NCI-H187 treated with DMSO at 0.1 percent for 48 hours (cell line): ENCODE data around the gene RTP1.
"Not testable (repeated sequence)": the region's sequence is repeated elsewhere in the genome, so short reads cannot be mapped to it uniquely, and the experiment has no call there.

Experiments
- DNase-seq: peaks from one replicate; lab custom pipeline; 2025; lab: John Stamatoyannopoulos, UW

RTP1 gene

DNA sequence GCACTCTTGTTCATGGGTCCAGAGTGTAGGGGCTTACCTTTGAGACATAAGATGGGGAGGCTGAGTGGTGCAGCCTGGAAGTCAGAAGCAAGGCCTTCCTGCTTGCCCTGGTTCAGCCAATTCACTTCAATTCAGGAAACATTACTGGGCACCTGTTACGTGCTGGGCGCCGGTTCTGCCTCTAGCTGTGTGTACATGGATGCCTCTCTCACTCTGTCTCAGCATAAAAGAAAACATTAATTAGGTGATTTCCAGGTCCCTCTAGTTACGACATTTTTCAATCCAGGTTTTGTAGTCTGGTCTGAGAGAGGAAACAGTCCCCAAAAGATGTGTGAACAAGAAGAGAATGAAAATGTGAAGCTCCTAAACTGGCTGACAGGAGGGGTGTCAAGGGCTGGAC, 1.2 kb downstream of the RTP1 start:
- DNase-seq, result no peak

DNA sequence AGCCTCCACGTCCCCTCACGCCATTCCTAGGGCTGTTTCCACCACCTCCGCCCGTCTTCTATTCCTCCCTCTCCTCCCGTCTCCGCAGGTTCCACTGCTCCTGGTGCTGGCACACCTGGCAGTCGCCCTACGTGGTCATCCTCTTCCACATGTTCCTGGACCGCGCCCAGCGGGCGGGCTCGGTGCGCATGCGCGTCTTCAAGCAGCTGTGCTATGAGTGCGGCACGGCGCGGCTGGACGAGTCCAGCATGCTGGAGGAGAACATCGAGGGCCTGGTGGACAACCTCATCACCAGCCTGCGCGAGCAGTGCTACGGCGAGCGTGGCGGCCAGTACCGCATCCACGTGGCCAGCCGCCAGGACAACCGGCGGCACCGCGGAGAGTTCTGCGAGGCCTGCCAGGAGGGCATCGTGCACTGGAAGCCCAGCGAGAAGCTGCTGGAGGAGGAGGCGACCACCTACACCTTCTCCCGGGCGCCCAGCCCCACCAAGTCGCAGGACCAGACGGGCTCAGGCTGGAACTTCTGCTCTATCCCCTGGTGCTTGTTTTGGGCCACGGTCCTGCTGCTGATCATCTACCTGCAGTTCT, 2.3 kb downstream of the RTP1 start:
- not testable (repeated sequence) for DNase-seq

DNA sequence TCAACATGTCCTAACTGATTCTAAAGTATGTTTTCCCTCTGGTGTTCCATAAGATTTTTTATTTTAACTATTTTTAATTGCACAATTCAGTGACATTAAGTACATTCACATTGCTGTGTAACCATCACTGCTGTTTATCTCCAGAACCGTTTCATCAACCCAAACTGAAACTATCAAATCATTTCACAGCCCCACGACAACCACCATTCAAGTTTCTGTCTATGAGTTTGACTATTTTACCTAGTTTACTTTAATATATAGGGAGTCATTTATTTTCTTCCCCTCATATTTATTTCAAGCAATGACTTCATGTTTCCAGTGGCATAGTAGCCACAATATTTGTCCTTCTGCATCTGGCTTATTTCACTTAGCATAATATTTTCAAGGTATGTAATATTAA, 8.4 kb downstream of the RTP1 start:
- DNase-seq, result no peak

DNA sequence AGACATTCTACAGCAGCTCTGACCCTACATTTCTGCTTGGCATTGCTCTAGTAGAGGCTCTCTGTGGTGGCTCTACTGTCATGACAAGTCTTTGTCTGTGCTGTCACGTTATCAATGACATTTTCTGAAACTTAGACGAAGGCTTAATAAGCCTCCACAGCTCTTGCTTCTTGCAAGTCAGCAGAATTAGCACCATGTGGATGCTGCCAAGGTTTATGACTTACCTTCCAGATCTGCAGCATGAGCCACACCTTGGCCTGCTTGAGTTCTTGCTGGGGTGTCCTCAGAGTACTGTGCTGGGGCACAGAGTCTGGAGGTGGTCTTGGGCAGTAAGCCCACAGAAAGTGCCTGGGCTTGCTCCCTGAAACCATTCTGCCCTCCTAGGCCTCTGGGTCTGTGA, 9.8 kb downstream of the RTP1 start:
- no peak for DNase-seq

DNA sequence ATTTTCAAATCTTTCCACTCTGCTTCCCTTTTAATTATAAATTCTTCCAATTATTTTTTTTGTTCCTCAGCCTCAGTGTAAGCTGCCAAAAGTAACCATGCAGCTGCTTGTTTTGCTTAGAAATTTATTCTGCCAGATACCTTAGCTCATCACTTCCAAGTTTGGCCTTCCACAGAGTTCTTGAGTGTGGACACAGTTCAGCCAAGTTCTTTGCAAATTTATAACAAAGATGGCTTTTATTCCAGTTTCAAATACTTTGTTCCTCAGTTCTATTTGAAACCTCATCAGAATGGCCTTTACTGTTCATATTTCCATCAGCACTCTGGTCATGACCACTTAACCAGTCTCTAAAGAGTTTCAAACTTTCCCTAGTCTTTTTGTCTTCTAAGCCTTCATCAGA, 10.3 kb downstream of the RTP1 start:
- DNase-seq, result no peak

DNA sequence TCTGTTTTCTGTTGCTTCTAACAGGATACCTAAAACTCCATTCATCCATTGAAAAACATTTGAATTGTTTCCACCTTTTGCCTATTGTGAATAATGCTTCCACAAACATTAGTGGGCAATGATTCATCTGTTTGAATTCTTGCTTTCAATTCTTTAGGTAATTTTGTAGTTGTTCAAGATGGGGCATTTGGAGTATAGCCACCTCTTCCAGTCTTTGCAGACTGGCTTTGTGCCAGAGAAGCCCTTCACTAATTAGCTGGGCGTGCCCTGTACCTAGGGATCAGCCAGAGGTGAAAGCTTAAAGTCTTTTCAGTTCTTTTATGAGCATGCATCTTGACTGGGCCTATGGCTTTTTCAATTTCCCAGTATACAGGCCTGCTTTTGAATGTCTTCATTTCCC, 10.9 kb downstream of the RTP1 start:
- no peak for DNase-seq

DNA sequence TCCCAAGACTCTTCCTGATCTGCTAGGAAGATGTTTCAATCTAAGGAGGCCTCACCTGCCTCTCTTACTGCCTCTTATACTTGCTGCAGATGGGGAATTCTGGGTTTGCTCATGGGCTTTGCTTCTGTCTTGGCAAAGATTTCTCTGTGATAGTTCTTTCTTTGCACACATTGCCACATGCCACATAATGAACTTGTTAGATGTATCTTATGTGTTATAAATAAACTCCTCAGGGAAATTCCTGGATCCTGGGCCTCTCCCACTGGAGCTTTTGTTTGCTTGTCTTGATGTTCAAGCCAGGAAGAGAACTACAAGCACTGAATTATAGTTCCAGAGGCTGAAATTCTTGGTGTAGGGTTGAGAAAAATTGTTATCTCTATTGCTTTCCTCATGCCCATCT, 12.2 kb downstream of the RTP1 start:
- no peak for DNase-seq

DNA sequence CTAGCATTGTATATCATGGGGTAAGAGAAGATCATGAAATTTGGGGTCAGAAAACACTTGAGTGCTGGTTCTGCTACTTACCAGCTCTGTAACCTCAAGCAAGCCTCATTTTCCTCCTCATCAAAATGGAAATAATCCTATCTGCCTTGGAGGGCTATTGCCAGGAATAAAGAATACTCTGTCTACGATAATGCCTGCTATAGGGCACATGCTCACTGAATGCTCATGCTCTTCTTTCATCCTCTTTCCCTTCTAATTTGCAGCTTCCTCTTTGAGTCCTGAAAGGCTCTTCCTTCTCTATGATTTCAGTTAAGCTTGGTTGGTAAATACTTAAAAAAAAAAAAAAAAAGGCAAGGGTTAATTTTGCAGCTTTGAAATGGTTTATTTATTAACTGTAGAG, 12.8 kb downstream of the RTP1 start:
- DNase-seq, result no peak

DNA sequence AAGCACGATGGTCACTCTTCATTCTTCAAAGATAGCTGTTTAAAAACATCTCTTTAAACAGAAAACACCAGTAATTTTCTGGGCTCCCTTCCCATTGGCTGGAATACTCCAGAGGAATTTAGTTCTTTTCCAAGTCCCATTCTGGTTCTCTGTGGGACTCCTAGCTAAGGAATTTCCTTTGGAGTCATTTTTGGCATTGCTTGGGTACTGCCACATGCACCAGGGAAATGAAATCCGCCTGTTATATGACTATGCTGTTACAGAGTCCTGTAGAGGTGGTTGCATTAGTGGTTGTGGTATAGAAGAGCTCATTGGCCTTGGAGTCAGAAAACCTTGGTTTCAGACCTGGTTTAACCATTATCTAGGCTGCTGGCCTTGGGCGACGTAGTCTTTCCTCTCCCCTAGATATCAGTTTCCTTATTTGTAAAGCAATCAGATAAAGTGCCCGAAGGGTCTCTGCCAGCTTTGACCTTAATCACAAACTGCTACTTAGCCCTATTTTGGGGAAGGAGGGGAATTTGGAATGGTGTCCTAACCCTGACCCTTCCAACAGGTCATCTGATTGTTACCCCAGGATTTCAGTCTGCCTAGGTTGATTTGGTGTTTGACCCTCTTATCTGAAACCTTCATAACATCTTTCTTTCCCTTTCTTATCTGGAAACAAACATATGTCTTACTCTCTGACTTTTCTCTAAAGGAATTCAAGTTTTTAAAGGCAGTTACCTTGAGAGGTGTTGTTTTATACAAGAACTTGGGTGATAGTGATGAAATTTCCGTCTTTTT, 13.4 kb downstream of the RTP1 start:
- no peak for DNase-seq

DNA sequence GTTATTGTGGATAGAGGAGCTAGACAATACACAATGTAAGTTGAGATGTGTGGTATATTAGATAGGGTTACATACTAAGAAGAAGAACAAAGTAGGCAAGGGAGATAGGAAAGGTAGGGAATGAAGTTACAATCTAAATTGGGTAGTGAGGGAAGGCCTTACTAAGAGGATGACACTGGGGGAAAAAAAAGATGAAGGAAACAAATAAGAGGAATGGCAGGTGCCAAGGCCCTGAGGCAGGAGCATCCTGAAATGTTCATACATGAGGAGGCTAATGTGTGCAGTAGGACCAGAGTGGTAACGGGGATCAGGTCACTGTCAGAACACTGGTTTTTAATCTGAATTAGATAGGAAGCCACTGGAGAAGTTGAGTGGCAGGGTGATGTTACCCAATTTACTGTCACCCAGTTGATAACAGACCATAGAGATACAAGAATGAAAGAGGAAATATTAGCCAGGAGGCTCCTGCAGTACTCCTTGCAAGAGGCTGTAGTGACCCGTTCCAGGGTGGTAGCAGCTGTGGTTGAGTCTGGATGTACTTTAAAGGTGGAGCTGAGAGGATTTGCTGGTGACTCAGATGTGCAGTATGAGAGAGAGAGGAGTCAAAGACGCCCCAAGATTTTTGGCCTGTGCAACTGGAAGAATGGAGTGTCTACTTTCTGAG, 14.4 kb downstream of the RTP1 start:
- no peak for DNase-seq

DNA sequence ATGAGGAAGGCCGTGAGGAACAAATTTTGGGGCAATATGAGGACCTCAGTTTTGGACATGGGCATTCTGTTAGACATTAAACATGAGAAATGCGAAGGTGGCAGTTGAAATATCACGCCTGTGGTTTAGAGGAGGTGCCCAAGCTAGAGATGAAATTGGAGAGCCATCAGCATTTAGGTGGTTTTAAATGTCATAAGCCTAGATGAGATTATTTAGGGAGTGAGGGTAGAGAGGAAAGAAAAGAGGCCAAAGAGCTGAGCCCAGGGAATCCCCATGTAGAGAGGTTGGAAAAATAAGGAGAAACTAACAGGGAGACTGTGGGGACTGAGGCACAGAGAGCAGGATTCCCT, 14.9 kb downstream of the RTP1 start:
- DNase-seq, result no peak

DNA sequence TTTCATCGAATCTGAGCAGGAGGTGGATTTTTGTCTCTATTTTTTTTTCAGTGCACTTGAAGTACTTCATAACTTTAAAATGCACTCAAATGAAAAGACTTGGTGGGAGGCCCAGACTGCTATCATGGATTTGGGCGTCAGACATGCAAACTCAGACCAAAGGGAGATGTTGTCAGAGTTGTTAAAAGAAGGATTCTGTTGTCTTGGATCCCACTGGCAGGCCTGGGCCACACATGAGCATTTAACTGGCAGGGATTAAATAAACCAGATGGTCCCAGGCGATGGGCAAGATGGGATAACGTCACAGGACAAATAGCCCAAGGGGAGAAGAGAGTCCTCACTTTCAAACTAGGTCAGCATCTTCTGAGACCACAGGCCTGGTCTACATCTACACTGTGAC, 15.4 kb downstream of the RTP1 start:
- DNase-seq, result no peak

DNA sequence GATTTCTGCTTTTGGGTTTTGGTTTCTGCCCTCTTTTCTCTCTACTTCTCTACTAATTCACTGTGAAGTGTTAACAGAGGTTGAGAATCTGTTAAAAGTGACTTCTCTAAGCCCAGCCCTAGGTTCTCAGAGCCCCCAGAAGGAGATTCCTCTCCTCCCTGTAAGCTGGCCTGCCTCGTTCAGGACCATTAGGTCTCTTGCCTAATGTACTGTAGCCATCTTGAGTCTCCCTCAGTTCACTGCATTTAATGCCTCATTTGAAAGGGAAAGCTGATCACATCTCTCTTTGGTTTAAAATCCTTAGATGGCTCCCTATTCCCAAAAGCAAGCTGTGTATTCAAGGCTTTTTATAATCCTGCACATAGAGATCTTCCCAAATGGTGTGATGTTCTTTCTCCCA, 16.3 kb downstream of the RTP1 start:
- DNase-seq, result no peak

DNA sequence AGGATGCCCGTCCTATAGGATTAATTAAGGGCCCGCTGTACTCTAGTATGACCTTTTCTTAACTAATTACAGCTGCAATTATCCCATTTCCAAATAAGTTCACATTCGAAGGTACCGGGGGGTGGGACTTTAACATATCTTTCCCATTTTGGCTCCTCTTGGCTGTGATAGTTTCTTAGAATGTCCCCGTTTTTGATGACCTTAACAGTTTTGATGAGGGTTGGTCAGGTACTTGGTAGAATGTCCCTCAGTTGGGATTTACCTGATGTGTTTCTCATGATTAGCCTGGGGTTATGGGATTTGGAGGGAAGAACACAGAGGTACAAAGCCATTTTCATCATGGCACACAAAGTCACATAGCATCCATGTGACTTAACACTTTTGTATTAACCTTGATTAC, 18.2 kb downstream of the RTP1 start:
- DNase-seq, result no peak

DNA sequence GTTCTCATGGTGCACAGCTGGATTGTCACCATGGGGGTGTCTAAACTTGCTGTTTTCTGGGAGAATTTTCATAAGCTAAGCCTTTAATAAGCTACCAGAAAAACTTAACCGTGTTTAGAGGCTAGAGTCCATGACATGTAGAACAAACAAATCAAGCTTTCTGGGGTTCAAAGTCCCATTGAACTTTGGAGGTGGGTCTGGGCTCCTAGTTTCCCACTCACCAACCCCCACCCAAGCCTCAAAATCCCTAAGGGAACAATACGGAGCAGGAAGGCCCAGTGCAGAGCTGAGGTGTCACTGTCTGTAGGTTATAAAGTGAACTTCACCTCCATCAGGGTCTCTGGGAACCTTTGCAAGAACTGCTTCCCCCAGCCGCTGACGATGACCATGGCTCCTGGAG, 25.5 kb downstream of the RTP1 start:
- no peak for DNase-seq

DNA sequence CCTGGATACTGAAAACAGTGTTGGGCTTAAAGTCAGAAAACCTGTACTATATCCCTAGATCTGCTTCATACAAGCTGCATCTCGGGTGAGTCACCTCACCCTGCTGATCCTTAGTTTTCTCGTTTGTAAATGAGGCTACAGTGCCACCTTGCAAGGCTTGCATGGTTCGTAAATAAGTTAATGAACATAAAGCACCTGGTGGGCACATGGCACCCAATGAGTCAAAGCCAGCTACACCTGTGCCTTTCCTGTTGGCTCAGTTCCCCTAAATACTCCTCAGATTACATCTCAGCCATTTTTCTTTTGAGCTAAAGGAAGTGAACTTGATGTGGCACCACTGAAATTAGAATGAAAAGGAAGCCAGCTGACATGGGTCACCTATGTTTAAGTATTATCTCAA, 26.5 kb downstream of the RTP1 start:
- no peak for DNase-seq

DNA sequence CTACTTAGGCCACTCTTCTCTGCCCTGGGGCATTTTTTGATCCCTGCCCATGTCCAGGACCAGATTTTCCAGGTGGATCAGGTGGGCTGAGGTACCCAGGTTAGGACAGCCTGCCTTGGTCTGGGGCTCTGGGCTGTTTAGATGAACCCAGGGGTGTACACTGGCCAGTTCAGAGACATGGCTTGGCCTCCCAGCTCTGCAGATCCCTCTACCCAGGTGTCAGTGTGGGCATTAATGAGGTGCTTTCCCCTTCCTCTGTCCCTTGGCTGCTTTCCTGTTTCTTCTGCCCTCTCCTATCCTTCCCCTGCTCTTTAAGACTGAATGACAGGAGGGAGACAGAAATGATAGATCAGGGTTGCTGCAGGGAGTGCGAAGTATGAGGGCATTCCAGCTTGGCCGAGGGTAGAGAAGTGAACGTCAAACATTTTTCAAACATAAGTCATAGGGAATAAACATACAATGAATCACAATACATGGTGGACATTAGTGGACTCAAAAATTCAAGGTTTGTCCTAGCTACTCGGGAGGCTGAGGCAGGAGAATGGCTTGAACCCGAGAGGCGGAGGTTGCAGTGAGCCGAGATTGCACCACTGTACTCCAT, 30.5 kb downstream of the RTP1 start:
- no peak for DNase-seq

DNA sequence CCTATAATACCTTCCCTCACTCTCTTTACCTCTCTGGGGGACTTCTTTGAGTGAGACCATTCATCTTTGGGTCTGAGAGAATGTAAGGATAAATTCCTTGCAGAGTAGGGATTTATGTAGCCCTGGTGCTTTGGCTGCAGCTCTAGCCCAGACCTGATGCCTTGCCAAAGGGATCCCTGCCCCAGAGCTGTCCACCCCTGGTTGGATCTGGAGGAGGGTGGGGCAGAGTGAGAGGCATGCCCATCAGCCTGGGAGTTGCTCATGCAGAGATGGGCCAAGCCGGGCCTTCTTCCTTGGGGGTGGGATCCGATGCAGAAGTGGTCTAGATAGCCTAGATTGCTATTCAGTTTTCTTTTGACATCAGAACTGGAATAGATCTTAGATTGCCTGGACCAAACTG, 31.5 kb downstream of the RTP1 start:
- DNase-seq, result no peak

DNA sequence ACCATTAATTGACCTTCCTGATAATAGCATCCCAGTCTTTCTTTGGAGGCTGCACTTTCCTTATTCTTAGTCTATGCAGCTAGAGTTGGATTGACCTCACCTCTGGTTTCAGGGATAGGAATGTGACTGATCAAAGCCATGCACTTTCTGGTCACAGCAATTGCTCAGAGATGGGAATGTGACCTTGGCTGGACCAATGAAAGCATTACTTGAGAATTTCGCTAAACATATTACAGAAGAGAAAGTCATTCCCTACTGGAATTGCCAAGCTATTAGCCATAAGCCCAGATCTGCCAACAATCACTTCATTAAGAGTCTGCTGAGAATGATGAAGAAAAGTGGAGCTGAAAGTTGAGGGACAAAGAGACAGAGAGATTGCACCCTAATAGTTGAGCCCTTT, 32.7 kb downstream of the RTP1 start:
- DNase-seq, result no peak

DNA sequence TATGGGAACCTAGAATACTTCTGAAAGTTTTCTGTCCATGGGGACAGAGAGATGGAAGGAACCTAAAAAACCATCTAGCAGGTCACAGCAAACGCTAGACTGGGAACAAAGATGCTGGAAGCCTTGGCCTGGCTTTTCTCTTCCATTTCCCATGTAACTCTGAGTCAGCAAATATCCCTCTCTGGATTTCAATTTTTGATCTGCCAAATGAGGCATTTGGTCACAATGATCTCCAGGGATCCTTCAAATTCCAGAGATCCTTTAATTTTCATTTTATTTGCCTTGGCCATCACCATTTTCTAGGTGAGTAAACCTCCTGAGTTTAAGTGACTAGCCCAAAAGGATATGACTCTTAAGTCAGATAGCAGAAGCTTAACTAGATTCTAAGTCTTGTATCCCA, 39.7 kb downstream of the RTP1 start:
- no peak for DNase-seq

DNA sequence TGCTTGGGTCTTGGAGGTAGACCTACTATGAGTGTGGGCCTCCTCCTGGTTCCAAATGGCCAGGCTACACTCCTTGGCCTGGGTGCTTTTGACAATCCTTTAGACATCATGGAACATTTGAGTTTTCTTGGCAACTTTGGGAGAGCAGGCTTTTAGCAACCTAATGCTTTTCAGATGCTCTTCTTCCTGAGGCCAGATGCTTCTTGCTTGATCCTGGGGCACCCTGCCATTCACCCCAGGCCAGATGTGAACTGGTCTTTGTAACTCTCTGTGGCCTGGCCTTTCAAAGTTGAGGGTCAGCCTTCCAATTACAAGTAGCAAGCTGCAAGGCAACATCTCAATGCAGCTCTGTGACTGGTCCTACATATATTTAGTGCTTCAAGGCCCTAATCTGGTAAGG, 40.5 kb downstream of the RTP1 start:
- DNase-seq, result no peak

DNA sequence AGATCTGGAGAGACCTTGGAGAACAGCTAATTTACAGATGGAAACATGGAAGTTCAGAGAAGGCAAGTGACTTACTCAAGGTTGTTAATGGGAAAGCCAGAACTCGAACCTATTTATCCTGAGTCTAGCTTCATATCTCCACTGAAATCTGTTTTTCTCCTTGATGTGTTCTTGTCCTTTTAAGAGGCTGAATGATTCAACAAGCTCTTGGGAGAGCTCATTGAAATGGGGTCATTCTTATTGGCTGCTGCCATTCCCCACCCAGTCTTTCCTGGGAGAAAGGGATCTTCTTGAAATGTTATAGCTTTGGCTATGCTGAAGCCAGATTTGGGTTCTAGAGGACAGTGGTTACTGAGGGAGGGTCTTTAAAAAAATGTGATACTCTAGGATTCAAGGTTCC, 41.0 kb downstream of the RTP1 start:
- no peak for DNase-seq

DNA sequence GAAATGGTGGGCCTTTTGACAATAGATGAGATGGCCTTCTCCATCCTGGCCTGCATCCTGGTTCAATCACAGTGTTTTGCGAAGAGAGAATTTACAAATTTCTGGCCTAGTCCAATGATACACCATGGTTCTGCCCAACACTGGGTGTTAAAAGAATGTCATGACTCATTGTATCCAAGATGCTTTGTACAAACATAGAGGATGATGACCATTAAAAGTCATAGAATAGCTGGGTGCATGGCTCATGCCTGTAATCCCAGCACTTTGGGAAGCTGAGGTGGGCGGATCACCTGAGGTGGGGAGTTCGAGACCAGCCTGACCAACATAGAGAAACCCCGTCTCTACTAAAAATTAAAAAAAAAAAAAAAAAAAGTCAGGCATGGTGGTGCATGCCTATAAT, 41.5 kb downstream of the RTP1 start:
- DNase-seq, result not testable (repeated sequence)
